Lung (tissue), 12 donors: ENCODE results near the gene MAPK4. TPM values are rescaled to one million over a fixed set of nuclear protein-coding genes. Genes with fewer than 3 reads are reported as not detected.

Experiments used
- ATAC-seq: fragments of 200-7000 bp; cut with Tn5 transposase; one replicate; pipeline ENCODE4 v1.9.1; 2020; ENCODE audit warnings: moderate number of reproducible peaks; ENCODE audit not compliant: insufficient read depth, low FRiP score
- DNase-seq, 3 donors: peaks; one replicate each; pipeline ENCODE4 v3.0.0-alpha.2; 2013 to 2017
- H3K27ac ChIP-seq, 2 donors: one replicate each; pipeline ENCODE4 v1.5.1; 2013; ENCODE audit warnings: mild to moderate bottlenecking in 2 of 2, moderate library complexity in 2 of 2, control low read depth in 1 of 2, inconsistent platforms in 1 of 2, low read depth in 1 of 2, low read length in 1 of 2
- H3K27me3 ChIP-seq, 3 donors: one replicate each; pipeline ENCODE4 v1.5.1; 2013; ENCODE audit warnings: low read length in 2 of 3; ENCODE audit not compliant: control insufficient read depth in 3 of 3, insufficient read depth in 3 of 3
- H3K36me3 ChIP-seq, 4 donors: one replicate each; pipeline ENCODE4 v1.5.1; 2013; ENCODE audit warnings: low read length in 4 of 4, mild to moderate bottlenecking in 1 of 4, moderate library complexity in 1 of 4; ENCODE audit not compliant: control insufficient read depth in 4 of 4, insufficient read depth in 4 of 4
- H3K4me1 ChIP-seq, 5 donors: one replicate each; pipeline ENCODE4 v1.5.1; 2013; ENCODE audit warnings: low read length in 5 of 5, mild to moderate bottlenecking in 2 of 5, moderate library complexity in 1 of 5; ENCODE audit not compliant: control insufficient read depth in 5 of 5, insufficient read depth in 5 of 5
- H3K4me3 ChIP-seq: one replicate; pipeline ENCODE4 v1.5.1; 2013; ENCODE audit warnings: mild to moderate bottlenecking, control low read depth, moderate library complexity
- H3K9ac ChIP-seq, 2 donors: one replicate each; pipeline ENCODE4 v1.5.1; 2013; ENCODE audit warnings: low read length in 2 of 2, control low read depth in 1 of 2; ENCODE audit not compliant: insufficient read depth in 1 of 2
- H3K9me3 ChIP-seq, 4 donors: one replicate each; pipeline ENCODE4 v1.5.1; 2013; ENCODE audit warnings: low read length in 3 of 4, mild to moderate bottlenecking in 1 of 4, moderate library complexity in 1 of 4; ENCODE audit not compliant: control insufficient read depth in 4 of 4, insufficient read depth in 3 of 4
- CTCF ChIP-seq: IDR thresholded peaks from 2 replicates; pipeline ENCODE4 v1.5.1; 2012; ENCODE audit warnings: mild to moderate bottlenecking; ENCODE audit errors: control extremely low read depth, extremely low read depth
- whole genome bisulfite sequencing, 2 donors: extraction: QIAGEN DNeasy Blood & Tissue Kit; methylation state at CpG; one replicate each; pipeline ENCODE4 v1.1.7; 2013; 5-methylcytosine and 5-hydroxymethylcytosine counted together
- polyA plus RNA-seq, 2 donors: library from polyadenylated mRNA; stranded (reverse); fragments of 200-250 nt; gene quantifications; one replicate each; pipeline ENCODE4 v1.2.1, GENCODE V29; 2013
- total RNA-seq, 2 donors: library from RNA; depleted of rRNA in 1 of 2; stranded (reverse); fragments of >200 nt in 1 of 2; gene quantifications; one replicate each; pipeline ENCODE4 v1.2.1, GENCODE V29; 2014 to 2021
- donor health status: control.
- donor health status: control.
- donor health status: Bipolar disorder and iron deficiency.
- donor health status: healthy.
- donor health status: DM: yes; HTN: yes; CAD: no.

The MAPK4 gene
- total and polyA plus RNA-seq, 4 donors, result 1.8 to 10.7 (median 3.9) TPM

DNA sequence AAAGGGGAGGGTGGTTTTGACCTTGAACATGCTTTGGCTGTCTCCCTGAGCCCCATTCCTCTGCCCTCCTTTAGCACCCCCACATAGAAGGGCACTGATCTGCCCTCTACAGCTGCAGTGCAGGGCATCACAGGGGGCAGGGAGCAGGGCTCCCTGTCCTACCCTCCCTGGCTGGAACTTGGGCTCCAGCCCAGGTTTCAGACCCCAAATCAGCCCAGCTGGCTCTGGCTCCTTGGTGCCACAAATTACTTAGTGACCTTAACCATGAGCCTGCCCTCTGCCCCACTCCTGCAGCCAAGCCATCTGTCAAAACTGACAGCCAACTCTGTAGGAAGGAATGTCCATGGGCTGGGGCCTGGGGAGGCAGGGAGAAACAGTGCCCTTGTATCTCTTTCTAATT, 105.6 kb downstream of the MAPK4 start:
- H3K4me1 ChIP-seq, result no peaks in the 10 kb centered on the region
- H3K36me3 ChIP-seq, result no peaks in the 10 kb centered on the region
- H3K9ac ChIP-seq, result no peak overlapping the region
- no peak for ATAC-seq
- no peaks in the 10 kb centered on the region for H3K27me3 ChIP-seq
- no peak for TF ChIP-seq CTCF
- no peak overlapping the region for H3K4me3 ChIP-seq
- no peak for DNase-seq
- H3K9me3 ChIP-seq, result peaks cover 0 to 6% (median under 1%) of the 10 kb centered on the region in 4 donors
- peak overlapping the region in 1 of 2 donors; percentile 51 for H3K27ac ChIP-seq

DNA sequence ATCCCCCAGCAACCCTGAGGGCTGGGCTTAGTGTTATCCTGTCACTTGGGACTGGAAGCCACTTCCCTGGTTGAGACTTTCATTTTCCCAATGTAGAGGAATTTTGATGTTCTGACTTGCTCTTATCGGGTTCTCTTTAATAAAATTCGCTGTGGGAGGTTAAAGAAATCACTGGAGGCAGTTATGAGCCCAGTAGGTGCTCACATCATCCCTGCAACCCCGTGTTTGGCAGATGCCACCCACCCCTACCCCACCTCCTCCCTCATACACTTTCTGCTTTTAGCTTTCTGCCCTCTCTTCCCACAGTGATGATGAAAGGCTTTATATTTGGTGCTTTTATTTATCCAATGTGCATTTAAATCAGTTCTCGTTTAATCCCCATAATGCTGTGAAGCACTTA, 106.6 kb downstream of the MAPK4 start:
- H3K9me3 ChIP-seq, result peaks cover 0 to 6% (median under 1%) of the 10 kb centered on the region in 4 donors
- DNase-seq (no peak), ATAC-seq (no peak)
- no peak overlapping the region for H3K4me3 ChIP-seq
- H3K36me3 ChIP-seq, result no peaks in the 10 kb centered on the region
- no peak for TF ChIP-seq CTCF
- peak overlapping the region in 1 of 2 donors; percentile 75 for H3K27ac ChIP-seq
- H3K9ac ChIP-seq, result no peak overlapping the region
- no peaks in the 10 kb centered on the region for H3K27me3 ChIP-seq
- no peaks in the 10 kb centered on the region for H3K4me1 ChIP-seq
- WGBS, 2 donors, result 83 to 88% methylated on average over 4 of the region's 4 CpGs

GRCh38 chr18:50671376-50671775, 111.5 kb downstream of the MAPK4 start:
- Histone ChIP-seq H3K4me3 (no peak overlapping the region), H3K27ac (no peak overlapping the region), H3K36me3 (no peaks in the 10 kb centered on the region), H3K9me3 (no peaks in the 10 kb centered on the region), H3K9ac (no peak overlapping the region), H3K4me1 (peaks cover 0 to 4% (median 0%) of the 10 kb centered on the region in 5 donors), H3K27me3 (no peaks in the 10 kb centered on the region)
- no peak for DNase-seq
- 85 to 96% methylated on average over 3 of the region's 3 CpGs for WGBS, 2 donors
- no peak for TF ChIP-seq CTCF
- no peak for ATAC-seq

- TF ChIP-seq CTCF, result no peak
- no peak for DNase-seq
- H3K27me3 ChIP-seq, result no peaks in the 10 kb centered on the region
- no peak overlapping the region for H3K9ac ChIP-seq
- H3K4me1 ChIP-seq, result peaks cover 0 to 4% (median 0%) of the 10 kb centered on the region in 5 donors
- no peaks in the 10 kb centered on the region for H3K9me3 ChIP-seq
- WGBS, 2 donors, result 75 to 81% methylated on average over 10 of the region's 10 CpGs
- no peak for ATAC-seq
- H3K4me3 ChIP-seq, result no peak overlapping the region
- no peak overlapping the region for H3K27ac ChIP-seq
- H3K36me3 ChIP-seq, result no peaks in the 10 kb centered on the region
Observed at GRCh38 chr18:50674307-50674980, 114.6 kb downstream of the MAPK4 start.
